Stimulated activated CD8-positive, alpha-beta memory T cell treated with anti-CD3 and anti-CD28 coated beads, Interleukin-2, amount 100 ng/mL, for 1 hour (primary cell): Measurements from ENCODE around the gene PTPN2.
"Not testable (repeated sequence)": the region's sequence is repeated elsewhere in the genome, so short reads cannot be mapped to it uniquely, and the experiment has no call there.

ENCODE experiments used
- DNase-seq, 2 donors: peaks; one replicate each; pipeline ENCODE4 v3.0.0-alpha.2; 2020; ENCODE audit warnings: low read depth in 2 of 2

Gene PTPN2

DNA sequence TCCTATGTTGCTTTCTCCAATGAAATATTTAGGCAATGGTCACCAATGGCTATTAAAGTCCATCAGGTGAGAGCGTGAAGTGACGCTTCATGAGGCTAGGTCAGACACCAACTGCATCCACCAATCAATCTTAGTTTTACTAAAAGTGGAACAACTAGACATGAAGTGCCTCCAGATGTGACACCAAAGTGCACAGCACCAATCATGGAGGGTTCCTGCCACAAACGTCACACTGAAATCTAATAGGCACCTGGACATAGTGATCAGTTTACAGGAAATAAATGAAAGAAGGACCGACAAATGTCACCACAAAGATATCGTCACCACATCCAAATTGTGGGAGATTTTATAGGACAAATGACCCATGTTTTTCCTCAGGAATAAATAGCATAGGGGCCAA lies 110.7 kb downstream of the PTPN2 start:
- no peak for DNase-seq

- no peak for DNase-seq
These were observed 111.9 kb downstream of the PTPN2 start for GRCh38 chr18:12772111-12772510.

DNA sequence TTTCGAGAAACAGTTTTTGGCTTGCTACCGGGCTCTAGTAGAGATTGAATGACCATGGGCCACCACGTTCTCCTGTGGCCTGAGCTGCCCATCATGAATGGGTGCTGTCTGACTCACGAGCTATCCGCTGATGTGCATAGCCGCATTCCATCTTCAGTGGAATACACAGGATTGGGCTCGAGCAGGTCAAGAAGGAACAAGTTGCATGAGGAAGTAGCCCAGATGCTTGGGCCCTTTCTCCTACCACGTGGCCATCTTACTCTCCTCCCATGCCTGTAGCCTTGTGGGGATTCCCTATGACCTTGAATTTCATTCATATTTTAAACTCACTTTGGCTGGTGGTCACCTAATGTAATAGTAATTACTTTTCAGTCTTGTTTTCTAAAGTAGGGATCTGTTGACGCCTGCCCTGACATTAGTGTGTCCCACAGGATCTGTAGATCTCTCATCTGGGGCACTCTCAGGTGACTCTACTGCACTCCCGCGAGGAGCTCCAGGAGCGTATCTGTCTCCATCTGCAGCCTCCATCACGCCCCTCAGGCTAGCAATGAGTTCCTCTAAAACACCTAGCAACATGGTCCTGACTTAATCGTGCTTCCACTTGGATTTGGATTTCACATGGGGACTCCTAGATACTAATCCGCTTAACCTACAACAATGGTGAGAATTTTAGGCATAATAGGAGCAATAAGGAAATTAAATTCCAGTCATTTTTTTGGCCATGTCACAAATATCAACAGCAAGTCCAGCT lies 113.4 kb downstream of the PTPN2 start:
- DNase-seq: no peak

DNA sequence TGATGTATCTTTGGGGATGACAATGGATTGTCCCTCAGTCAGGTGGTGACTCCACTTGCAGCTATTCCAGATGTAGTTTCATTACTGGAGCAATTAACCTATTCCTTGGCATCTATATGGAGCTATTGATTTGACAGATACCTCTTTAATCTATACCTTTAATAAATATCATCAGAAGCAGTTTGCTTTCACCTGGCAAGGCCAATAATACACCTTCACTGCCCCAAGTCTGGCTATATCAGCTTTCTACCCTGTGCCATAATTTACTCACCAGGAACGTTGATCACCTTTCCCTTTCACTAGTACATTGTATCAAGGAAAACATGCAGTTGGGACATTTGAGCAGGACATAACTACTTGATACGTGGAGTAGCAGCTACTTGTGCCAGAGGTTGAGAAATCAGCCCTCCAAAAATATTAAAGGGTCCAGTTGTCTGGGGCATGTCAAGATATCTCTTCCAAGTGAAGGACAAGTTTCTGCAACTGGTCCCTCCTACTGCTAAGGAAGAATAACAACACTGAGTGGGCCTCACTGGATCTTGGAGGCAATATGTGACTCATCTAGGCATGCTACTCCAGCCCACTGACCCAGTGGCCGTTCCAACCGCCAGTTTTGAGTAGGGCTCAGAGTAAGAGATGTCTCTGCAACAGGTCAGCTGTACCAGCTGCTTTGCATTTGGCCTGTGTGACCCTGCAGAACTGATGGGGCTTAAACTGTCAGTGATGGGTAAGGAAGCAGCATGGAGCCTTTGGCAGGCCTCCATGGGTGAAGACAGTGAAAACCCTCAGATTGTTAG lies 114.2 kb downstream of the PTPN2 start:
- DNase-seq: no peak

- DNase-seq: no peak
These were observed 114.9 kb downstream of the PTPN2 start for GRCh38 chr18:12769136-12769535.

GRCh38 chr18:12768625-12769024 lies 115.4 kb downstream of the PTPN2 start:
- no peak for DNase-seq

DNA sequence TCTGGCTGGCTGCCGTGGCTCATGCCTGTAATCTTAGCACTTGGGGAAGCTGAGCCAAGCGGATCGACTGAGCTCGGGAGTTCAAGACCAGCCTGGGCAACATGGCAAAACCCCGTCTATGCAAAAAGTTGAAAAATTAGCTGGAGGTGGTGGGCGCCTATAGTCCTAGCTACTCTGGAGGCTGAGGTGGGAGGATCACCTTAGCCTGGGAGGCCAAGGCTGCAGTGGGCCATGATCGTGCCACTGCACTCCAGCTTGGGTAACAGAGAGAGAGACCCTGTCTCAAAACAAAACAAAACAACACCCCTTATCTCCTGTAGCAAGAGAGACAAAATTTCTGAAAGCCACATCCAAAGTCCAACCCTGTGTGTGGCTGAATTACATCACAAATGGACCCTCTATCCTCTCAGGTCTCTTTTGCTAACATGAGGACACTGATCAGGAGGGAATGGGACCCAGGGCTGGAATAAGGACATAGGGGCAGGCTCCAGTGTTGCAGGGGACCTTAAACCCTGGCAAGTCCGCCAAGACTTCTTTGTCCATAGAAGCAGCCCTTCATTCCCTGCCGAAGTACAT lies 116.4 kb downstream of the PTPN2 start:
- DNase-seq: no peak

- DNase-seq: no peak
These were observed 117.0 kb downstream of the PTPN2 start for GRCh38 chr18:12766986-12767433.

- no peak for DNase-seq
These were observed 118.5 kb downstream of the PTPN2 start for GRCh38 chr18:12765586-12765985.

- DNase-seq: no peak
These were observed 118.9 kb downstream of the PTPN2 start for GRCh38 chr18:12765126-12765525.

DNA sequence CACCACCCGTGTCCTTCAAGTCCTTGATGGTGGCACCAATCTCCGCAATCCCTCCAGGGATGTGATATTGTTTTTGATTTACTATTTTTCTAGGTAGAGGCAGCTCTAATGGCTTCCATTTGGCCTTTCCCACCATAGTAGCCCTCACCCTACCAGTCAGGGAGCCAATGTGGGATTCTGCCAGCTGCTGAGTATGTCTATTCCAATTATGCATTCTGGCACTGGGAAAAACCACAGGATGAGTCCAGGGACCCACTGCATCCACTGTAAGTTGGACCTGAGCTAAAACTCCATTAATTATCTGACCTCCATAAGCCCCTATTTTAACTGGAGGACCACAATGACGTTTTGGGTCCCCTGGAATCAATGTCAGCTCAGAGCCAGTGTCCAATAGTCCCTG lies 125.5 kb downstream of the PTPN2 start:
- not testable (repeated sequence) for DNase-seq

- DNase-seq: not testable (repeated sequence)
These were observed 127.3 kb downstream of the PTPN2 start for GRCh38 chr18:12756619-12757239.

GRCh38 chr18:12755606-12756005 lies 128.4 kb downstream of the PTPN2 start:
- DNase-seq: not testable (repeated sequence)

- DNase-seq: no peak
These were observed 129.5 kb downstream of the PTPN2 start for GRCh38 chr18:12754511-12754910.

DNA sequence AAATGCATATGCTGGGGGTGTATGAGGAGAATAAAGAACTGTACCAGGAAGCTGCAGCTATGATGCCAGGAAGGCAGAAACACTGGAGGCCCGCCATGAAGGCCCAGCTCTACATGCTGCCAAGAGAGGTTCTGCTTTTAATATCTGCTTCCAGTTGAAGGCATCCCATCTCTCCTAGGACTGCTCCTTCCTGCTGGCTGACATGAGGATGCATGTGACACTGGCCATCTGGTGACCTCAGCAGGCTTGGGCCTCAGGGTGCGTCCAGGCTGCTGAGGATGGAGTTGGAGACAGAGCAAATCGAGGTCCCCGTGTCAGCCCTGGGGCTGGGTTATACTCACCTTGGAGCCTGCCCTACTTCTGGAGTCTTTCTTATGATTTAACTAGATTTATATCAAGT lies 132.1 kb downstream of the PTPN2 start:
- no peak for DNase-seq

DNA sequence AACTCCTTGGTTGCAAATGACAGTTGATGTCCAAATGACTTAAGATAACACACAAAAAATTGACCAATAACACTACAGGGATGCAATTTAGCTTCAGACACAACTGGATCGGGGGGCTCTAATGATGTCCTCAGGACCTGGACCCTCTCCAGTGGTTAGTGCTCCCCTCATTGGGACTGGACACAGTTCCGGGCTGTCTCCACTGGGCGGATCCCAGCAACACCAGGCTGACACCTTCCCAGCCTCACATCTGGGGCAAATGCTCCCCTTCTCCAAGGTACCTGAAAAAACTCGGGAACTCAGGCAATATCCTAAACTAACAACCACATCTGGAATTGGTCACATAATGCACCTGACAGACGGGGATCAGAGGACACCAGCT lies 132.5 kb downstream of the PTPN2 start:
- no peak for DNase-seq

- DNase-seq: no peak
These were observed 133.1 kb downstream of the PTPN2 start for GRCh38 chr18:12750715-12751502.

- no peak for DNase-seq
These were observed 133.8 kb downstream of the PTPN2 start for GRCh38 chr18:12750076-12750714.

GRCh38 chr18:12749121-12749520 lies 134.9 kb downstream of the PTPN2 start:
- no peak for DNase-seq

DNA sequence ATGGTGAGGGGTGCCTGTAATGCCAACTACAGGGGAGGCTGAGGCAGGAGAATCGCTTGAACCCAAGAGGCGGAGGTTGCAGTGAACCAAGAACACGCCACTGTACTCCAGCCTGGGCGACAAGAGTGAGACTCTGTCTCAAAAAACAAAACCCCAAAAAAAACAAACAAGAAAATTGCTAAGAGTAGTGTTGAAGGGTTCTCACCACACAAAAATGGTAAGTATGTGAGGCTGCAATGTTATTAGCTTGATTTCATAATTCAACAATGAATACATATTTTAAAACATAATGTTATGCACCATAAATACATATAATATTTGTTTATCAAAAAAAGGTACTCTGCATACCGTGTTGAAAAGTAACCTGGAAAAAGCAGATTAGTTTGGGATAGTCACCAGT lies 135.4 kb downstream of the PTPN2 start:
- no peak for DNase-seq
